Upper lobe of left lung (tissue), 6 donors: ENCODE measurements around the gene SRPK2. TPM values are rescaled to one million over a fixed set of nuclear protein-coding genes. Genes with fewer than 3 reads are reported as not detected.

Source experiments
- ATAC-seq, 2 donors: fragments of 200-7000 bp; cut with Tn5 transposase; one replicate each; pipeline ENCODE4 v1.9.1; 2022; ENCODE audit warnings: mild to moderate bottlenecking in 2 of 2, moderate library complexity in 2 of 2; ENCODE audit not compliant: low FRiP score in 2 of 2
- DNase-seq, 2 donors: peaks; one replicate each; pipeline ENCODE4 v3.0.0-alpha.2; 2019 to 2020
- H3K27ac ChIP-seq, 4 donors: fragments of 200-600 bp; sonication (generic); one replicate each; pipeline ENCODE4 v1.5.1; 2016 to 2019
- H3K27me3 ChIP-seq, 4 donors: fragments of 200-600 bp; sonication (generic); one replicate each; pipeline ENCODE4 v1.5.1; 2017 to 2019
- H3K36me3 ChIP-seq, 4 donors: fragments of 200-600 bp; sonication (generic); one replicate each; pipeline ENCODE4 v1.5.1; 2016 to 2019
- H3K4me1 ChIP-seq, 4 donors: fragments of 200-600 bp; sonication (generic); one replicate each; pipeline ENCODE4 v1.5.1; 2018 to 2019
- H3K4me3 ChIP-seq, 4 donors: fragments of 200-600 bp; sonication (generic); one replicate each; pipeline ENCODE4 v1.5.1; 2017 to 2019; ENCODE audit warnings: mild to moderate bottlenecking in 2 of 4, moderate library complexity in 1 of 4
- H3K9me3 ChIP-seq, 4 donors: fragments of 200-600 bp; sonication (generic); one replicate each; pipeline ENCODE4 v1.5.1; 2018 to 2019
- EP300 ChIP-seq, 4 donors: sonication (generic); formaldehyde crosslinking; IDR thresholded peaks; one replicate each; pipeline ENCODE4 v1.5.1; 2017; ENCODE audit warnings: antibody characterized with exemption in 4 of 4, control low read depth in 2 of 4
- POLR2A ChIP-seq, 4 donors: fragments of 450-650 bp; IDR thresholded peaks; one replicate each; pipeline ENCODE4 v1.5.1; 2016 to 2017; ENCODE audit warnings: antibody characterized with exemption in 4 of 4, mild to moderate bottlenecking in 2 of 4
- POLR2AphosphoS5 ChIP-seq, 2 donors: sonication (generic); formaldehyde crosslinking; IDR thresholded peaks; one replicate each; pipeline ENCODE4 v1.5.1; 2017; ENCODE audit warnings: antibody characterized with exemption in 2 of 2
- WGBS, 2 donors: methylation state at CpG; one replicate each; pipeline ENCODE4 v1.1.5; 2017 to 2018; 5-methylcytosine and 5-hydroxymethylcytosine counted together
- total RNA-seq, 6 donors: library from RNA; depleted of rRNA in 4 of 6; stranded (reverse); fragments of >200 nt in 4 of 6; gene quantifications; one replicate each; pipeline versions ENCODE4 v1.1.0 to v1.2.1, GENCODE V29; 2016 to 2021
- TF ChIP-seq, protein P1 (sequence below), 6 experiments: fragments of 450-650 bp in 4 of 6; fragments of 200-600 bp in 2 of 6; sonication (generic) in 2 of 6; IDR thresholded peaks; one replicate each; pipeline ENCODE4 v1.5.1; 2016 to 2019; ENCODE audit warnings: antibody characterized with exemption in 6 of 6
- donor health status: DM: no; HTN: no; CAD: no; lungs with moderate emphysema.
- donor health status: DM: no; HTN: yes; CAD: no; lungs with severe emphysema.

Gene SRPK2
- total RNA-seq, 6 donors from 2014 or later, result 29.6 to 55.6 (median 45.6) TPM

DNA sequence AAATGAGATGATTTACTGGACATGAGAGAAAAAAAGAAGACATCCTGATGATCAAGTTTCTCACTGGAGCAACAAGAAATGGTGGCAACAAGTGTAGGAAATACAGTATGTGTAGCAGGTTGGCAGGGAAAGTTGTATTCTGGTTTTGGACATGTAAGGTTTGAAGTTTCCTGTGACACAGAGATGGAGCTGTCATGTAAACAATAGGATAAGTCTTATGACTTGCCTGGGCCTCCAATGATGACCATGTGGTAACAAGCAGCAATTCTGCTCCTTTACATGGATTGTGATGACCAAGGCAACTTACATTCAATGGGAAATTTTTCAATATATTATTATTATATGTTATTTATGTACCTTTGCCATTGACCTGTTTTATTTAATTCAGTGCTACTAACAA, 249.3 kb downstream of the SRPK2 start:
- no peak overlapping the region for H3K4me3 ChIP-seq
- H3K9me3 ChIP-seq, result no peaks in the 10 kb centered on the region
- no peak for ATAC-seq
- H3K27ac ChIP-seq, result no peak overlapping the region
- DNase-seq, result no peak
- no peaks in the 10 kb centered on the region for H3K27me3 ChIP-seq
- H3K4me1 ChIP-seq, result peaks cover 0 to 8% (median 0%) of the 10 kb centered on the region in 4 donors
- no peak for TF ChIP-seq POLR2A (IDR thresholded peaks at IDR 0.05)
- no peak for TF ChIP-seq EP300 (IDR thresholded peaks at IDR 0.05)
- no peak for TF ChIP-seq POLR2AphosphoS5 (IDR thresholded peaks at IDR 0.05)
- TF ChIP-seq, protein P1, sequence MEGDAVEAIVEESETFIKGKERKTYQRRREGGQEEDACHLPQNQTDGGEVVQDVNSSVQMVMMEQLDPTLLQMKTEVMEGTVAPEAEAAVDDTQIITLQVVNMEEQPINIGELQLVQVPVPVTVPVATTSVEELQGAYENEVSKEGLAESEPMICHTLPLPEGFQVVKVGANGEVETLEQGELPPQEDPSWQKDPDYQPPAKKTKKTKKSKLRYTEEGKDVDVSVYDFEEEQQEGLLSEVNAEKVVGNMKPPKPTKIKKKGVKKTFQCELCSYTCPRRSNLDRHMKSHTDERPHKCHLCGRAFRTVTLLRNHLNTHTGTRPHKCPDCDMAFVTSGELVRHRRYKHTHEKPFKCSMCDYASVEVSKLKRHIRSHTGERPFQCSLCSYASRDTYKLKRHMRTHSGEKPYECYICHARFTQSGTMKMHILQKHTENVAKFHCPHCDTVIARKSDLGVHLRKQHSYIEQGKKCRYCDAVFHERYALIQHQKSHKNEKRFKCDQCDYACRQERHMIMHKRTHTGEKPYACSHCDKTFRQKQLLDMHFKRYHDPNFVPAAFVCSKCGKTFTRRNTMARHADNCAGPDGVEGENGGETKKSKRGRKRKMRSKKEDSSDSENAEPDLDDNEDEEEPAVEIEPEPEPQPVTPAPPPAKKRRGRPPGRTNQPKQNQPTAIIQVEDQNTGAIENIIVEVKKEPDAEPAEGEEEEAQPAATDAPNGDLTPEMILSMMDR (IDR thresholded peaks at IDR 0.05), result no peak
- peaks cover 2 to 49% (median 12%) of the 10 kb centered on the region in 4 donors for H3K36me3 ChIP-seq

DNA sequence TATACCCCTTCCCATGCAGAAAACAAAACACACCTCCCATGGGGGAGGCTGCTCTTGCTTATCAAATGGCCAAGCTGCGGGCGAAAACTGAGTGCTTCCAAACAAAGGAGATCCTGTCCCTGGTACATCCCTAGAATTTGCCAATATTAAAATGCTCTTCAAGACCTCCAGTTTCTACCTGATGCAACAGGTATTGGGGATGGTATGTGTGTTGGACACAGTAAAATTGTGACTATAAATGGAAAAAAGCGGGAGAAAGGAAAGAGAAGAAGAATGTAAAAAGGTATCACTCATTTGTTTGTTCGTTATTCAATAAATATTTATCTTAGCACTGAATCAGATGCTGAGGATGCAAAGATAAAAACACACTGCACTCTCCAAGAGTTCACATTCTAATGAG, 250.8 kb downstream of the SRPK2 start:
- peaks cover 2 to 43% (median 13%) of the 10 kb centered on the region in 4 donors for H3K36me3 ChIP-seq
- TF ChIP-seq, protein P1 (IDR thresholded peaks at IDR 0.05), result no peak
- no peak for TF ChIP-seq POLR2AphosphoS5 (IDR thresholded peaks at IDR 0.05)
- TF ChIP-seq EP300 (IDR thresholded peaks at IDR 0.05), result no peak
- no peak for TF ChIP-seq POLR2A (IDR thresholded peaks at IDR 0.05)
- 77 to 86% methylated on average over 4 of the region's 4 CpGs for WGBS, 2 donors
- H3K9me3 ChIP-seq, result no peaks in the 10 kb centered on the region
- no peak overlapping the region for H3K27ac ChIP-seq
- no peak for DNase-seq
- ATAC-seq, result no peak
- peaks cover 0 to 8% (median 0%) of the 10 kb centered on the region in 4 donors for H3K4me1 ChIP-seq
- H3K27me3 ChIP-seq, result no peaks in the 10 kb centered on the region
- no peak overlapping the region for H3K4me3 ChIP-seq

DNA sequence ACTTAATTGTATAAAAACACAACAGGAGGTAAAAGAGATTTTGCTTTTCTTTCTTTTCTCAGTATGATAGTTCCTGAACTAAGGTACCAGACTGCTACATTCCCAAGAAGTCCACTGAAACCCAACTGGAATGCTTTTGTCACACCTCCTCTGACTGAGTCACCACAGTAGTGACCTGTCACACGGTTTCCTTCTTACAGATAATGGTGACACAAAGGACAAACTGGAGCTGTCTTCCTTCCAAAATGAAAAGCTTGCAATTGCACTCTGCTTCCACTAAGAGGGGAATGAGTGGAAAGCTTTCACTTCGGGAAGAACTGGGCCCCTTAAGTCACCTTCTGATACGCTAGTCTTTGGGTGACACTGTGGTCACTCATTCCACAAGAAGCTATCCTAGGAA, 252.5 kb downstream of the SRPK2 start:
- peaks cover 4 to 43% (median 19%) of the 10 kb centered on the region in 4 donors for H3K36me3 ChIP-seq
- H3K4me1 ChIP-seq, result peaks cover 0 to 8% (median 0%) of the 10 kb centered on the region in 4 donors
- DNase-seq (no peak), ATAC-seq (no peak)
- WGBS, 2 donors, result 65 to 80% methylated on average over 3 of the region's 3 CpGs
- TF ChIP-seq, protein P1 (IDR thresholded peaks at IDR 0.05), result no peak
- no peak for TF ChIP-seq POLR2A (IDR thresholded peaks at IDR 0.05)
- no peak for TF ChIP-seq POLR2AphosphoS5 (IDR thresholded peaks at IDR 0.05)
- TF ChIP-seq EP300 (IDR thresholded peaks at IDR 0.05), result no peak
- H3K9me3 ChIP-seq, result no peaks in the 10 kb centered on the region
- H3K27me3 ChIP-seq, result no peaks in the 10 kb centered on the region
- H3K27ac ChIP-seq, result no peak overlapping the region
- no peak overlapping the region for H3K4me3 ChIP-seq

DNA sequence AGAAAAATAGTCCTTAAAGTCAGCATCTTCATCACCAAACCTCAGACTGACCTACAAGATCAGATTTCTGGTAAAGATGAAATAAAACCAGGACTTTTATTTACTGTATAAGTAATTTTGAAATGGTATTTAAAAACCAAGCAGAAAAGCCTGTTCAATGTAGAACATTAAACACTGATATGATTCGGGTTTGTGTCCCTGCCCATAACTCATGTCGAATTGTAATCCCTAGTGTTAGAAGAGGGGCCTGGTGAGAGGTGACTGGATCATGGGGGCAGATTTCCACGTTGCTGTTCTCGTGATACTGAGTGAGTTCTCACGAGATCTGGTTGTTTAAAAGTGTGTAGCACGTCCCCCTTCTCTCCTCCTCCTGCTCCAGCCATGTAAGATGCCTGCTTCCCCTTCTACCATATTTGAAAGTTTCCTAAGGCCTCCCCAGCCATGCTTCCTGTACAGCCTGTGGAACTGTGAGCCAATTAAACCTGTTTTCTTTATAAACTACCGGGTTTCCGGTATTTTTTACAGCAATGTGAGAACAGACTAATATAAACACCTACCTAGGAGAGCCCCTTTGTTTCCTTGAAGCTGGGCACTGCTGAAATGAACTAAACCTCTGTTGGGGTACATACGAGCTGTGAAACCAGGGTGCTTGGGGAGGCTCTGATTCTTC, 254.6 kb downstream of the SRPK2 start:
- no peak overlapping the region for H3K27ac ChIP-seq
- peaks cover 4 to 46% (median 15%) of the 10 kb centered on the region in 4 donors for H3K36me3 ChIP-seq
- WGBS, 2 donors, result 76 to 79% methylated on average over 9 of the region's 9 CpGs
- no peak for DNase-seq
- H3K27me3 ChIP-seq, result no peaks in the 10 kb centered on the region
- ATAC-seq, result no peak
- H3K9me3 ChIP-seq, result no peaks in the 10 kb centered on the region
- H3K4me3 ChIP-seq, result no peak overlapping the region
- peaks cover 0 to 8% (median 0%) of the 10 kb centered on the region in 4 donors for H3K4me1 ChIP-seq
- TF ChIP-seq POLR2A (IDR thresholded peaks at IDR 0.05) (no peak), EP300 (IDR thresholded peaks at IDR 0.05) (no peak), POLR2AphosphoS5 (IDR thresholded peaks at IDR 0.05) (no peak)
- TF ChIP-seq, protein P1 (IDR thresholded peaks at IDR 0.05), result no peak

DNA sequence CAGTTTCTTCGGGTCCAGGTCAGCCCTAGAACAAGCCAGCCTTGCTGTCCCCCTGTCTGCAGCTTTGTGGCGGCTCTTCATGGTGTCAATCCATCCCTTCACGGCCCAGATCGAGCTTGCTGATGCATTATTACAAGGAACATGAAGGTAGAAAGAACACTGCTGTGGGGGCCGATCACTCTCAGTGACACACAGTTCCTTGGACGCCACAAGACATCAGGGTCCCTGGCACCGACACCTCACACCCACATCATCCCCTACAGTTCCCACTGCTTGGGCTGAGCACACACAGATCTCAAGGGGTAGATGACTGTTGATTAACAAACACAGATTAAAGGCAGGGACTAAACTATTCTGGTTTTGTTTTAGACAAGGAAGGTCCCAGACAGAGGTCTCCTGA, 255.4 kb downstream of the SRPK2 start:
- Histone ChIP-seq H3K4me3 (no peak overlapping the region), H3K27me3 (no peaks in the 10 kb centered on the region), H3K4me1 (peaks cover 0 to 8% (median 0%) of the 10 kb centered on the region in 4 donors), H3K27ac (no peak overlapping the region), H3K9me3 (no peaks in the 10 kb centered on the region), H3K36me3 (peaks cover 4 to 38% (median 18%) of the 10 kb centered on the region in 4 donors)
- DNase-seq (no peak), ATAC-seq (no peak)
- WGBS, 2 donors, result 96 to 98% methylated on average over 7 of the region's 7 CpGs
- TF ChIP-seq, protein P1 (IDR thresholded peaks at IDR 0.05), result no peak
- TF ChIP-seq EP300 (IDR thresholded peaks at IDR 0.05), result no peak
- no peak for TF ChIP-seq POLR2A (IDR thresholded peaks at IDR 0.05)
- no peak for TF ChIP-seq POLR2AphosphoS5 (IDR thresholded peaks at IDR 0.05)
